Right cardiac atrium (tissue), 5 donors: Measurements from ENCODE around the gene NFE2L1. TPM values are rescaled to one million over a fixed set of nuclear protein-coding genes. Genes with fewer than 3 reads are reported as not detected.

Experiments
- ATAC-seq, 2 donors: fragments of 200-7000 bp; cut with Tn5 transposase; one replicate each; pipeline versions ENCODE4 v1.8.0 to v1.9.1; 2020; ENCODE audit warnings: moderate library complexity in 2 of 2, mild to moderate bottlenecking in 1 of 2
- DNase-seq, 3 donors: peaks; one replicate each; pipeline ENCODE4 v3.0.0-alpha.2; 2020
- H3K27ac ChIP-seq: one replicate; pipeline ENCODE4 v1.5.1; 2013; ENCODE audit warnings: mild to moderate bottlenecking, low read length, control low read depth, moderate library complexity
- H3K27me3 ChIP-seq: one replicate; pipeline ENCODE4 v1.6.1; 2013; ENCODE audit not compliant: control insufficient read depth, insufficient read depth
- H3K4me1 ChIP-seq: one replicate; pipeline ENCODE4 v1.6.1; 2013; ENCODE audit warnings: low read length; ENCODE audit not compliant: control insufficient read depth, insufficient read depth
- H3K4me3 ChIP-seq: one replicate; pipeline ENCODE4 v1.5.1; 2013; ENCODE audit warnings: low read length, control low read depth
- H3K9me3 ChIP-seq: one replicate; pipeline ENCODE4 v1.6.1; 2013; ENCODE audit warnings: low read length; ENCODE audit not compliant: control insufficient read depth
- WGBS: extraction: QIAGEN DNeasy Blood & Tissue Kit; methylation state at CpG from one replicate; pipeline ENCODE4 v1.1.7; 2013; 5-methylcytosine and 5-hydroxymethylcytosine counted together
- intact Hi-C, 4 donors: fragments of 100-400 bp; cut with DNase I; formaldehyde crosslinking; loops; one replicate each; pipeline versions ENCODE4 v1.11.0 to v1.14.0; 2022 to 2023
- polyA plus RNA-seq: library from polyadenylated mRNA; stranded (reverse); fragments of 200-250 nt; gene quantifications from one replicate; pipeline ENCODE4 v1.2.3, GENCODE V29; 2013
- total RNA-seq, 4 donors: library from RNA; stranded (reverse); fragmentation: NEBNext Ultra II Directional; extraction: Animal tissue kit (Norgen Biotek cat#: 25700); gene quantifications; one replicate each; pipeline ENCODE4 v1.2.1, GENCODE V29; 2021
- donor health status: healthy with polysubstance abuse.
- donor health status: DM: no; HTN: yes; CAD: no.
- donor health status: DM: no; HTN: no; CAD: no.
- donor health status: DM: no; HTN: yes; CAD: no; lungs with severe emphysema.
- donor health status: DM: yes; HTN: yes; CAD: no.

Gene NFE2L1
- total and polyA plus RNA-seq, 5 donors: 603 to 811 (median 768) TPM

GRCh38 chr17:48023400-48024148 is 24.6 kb upstream of the NFE2L1 start:
- peak overlapping the region; percentile 13 for H3K4me3 ChIP-seq
- peak overlapping the region; percentile 48 for H3K27ac ChIP-seq
- no peaks in the 10 kb centered on the region for H3K9me3 ChIP-seq
- H3K27me3 ChIP-seq: no peaks in the 10 kb centered on the region
- intact Hi-C loops: loop anchor here in 3 of 4 donors (2.0 to 10.0 kb wide), 3 partner anchors 81 to 591 kb away; partner anchors contain the start of genes CBX1 (in 1 of the 3), HOXB7 (in 1 of the 3), HOXB8 (in 1 of the 3) and SNX11 (in 1 of the 3)
- DNase-seq (peak; percentile 84 to 95 (median 94)), ATAC-seq (peak; percentile 52 to 60)
- under 1% methylated on average over 54 of the region's 54 CpGs for WGBS
- H3K4me1 ChIP-seq: peaks cover 6% of the 10 kb centered on the region

GRCh38 chr17:48024149-48025039 is 23.8 kb upstream of the NFE2L1 start:
- under 1% methylated on average over 54 of the region's 54 CpGs for WGBS
- DNase-seq (peak; percentile 69 to 88 (median 82)), ATAC-seq (peak; percentile 12 to 36)
- no peaks in the 10 kb centered on the region for H3K27me3 ChIP-seq
- peak overlapping the region; percentile 2 for H3K27ac ChIP-seq
- intact Hi-C loops: loop anchor here in 3 of 4 donors (2.0 to 10.0 kb wide), 6 partner anchors 48 to 590 kb away; partner anchors contain the start of genes CBX1 (in 1 of the 3), HOXB7 (in 1 of the 3), HOXB8 (in 1 of the 3) and SNX11 (in 1 of the 3)
- H3K4me1 ChIP-seq: peaks cover 6% of the 10 kb centered on the region
- peak overlapping the region; percentile 13 for H3K4me3 ChIP-seq
- H3K9me3 ChIP-seq: no peaks in the 10 kb centered on the region

GRCh38 chr17:48025040-48025903 is 22.9 kb upstream of the NFE2L1 start:
- peaks cover 6% of the 10 kb centered on the region for H3K4me1 ChIP-seq
- H3K9me3 ChIP-seq: no peaks in the 10 kb centered on the region
- H3K4me3 ChIP-seq: peak overlapping the region; percentile 30
- H3K27ac ChIP-seq: peak overlapping the region; percentile 59
- under 1% methylated on average over 56 of the region's 56 CpGs for WGBS
- intact Hi-C loops: loop anchor here in 3 of 4 donors (2.0 to 10.0 kb wide), 6 partner anchors 47 to 590 kb away; partner anchors contain the start of genes CBX1 (in 1 of the 3), HOXB7 (in 1 of the 3), HOXB8 (in 1 of the 3) and SNX11 (in 1 of the 3)
- peak; percentile 92 for ATAC-seq
- DNase-seq: peak; percentile 98 to 100 (median 99)
- H3K27me3 ChIP-seq: no peaks in the 10 kb centered on the region

GRCh38 chr17:48025904-48026501 is 22.2 kb upstream of the NFE2L1 start:
- Histone ChIP-seq H3K27me3 (no peaks in the 10 kb centered on the region), H3K4me3 (no peak overlapping the region), H3K27ac (no peak overlapping the region), H3K9me3 (no peaks in the 10 kb centered on the region), H3K4me1 (peaks cover 6% of the 10 kb centered on the region)
- intact Hi-C loops: loop anchor here (1.0 to 10.0 kb wide), 8 partner anchors 46 to 589 kb away; partner anchors contain the start of genes CBX1 (in 1 of the 4), HOXB7 (in 1 of the 4), HOXB8 (in 1 of the 4) and SNX11 (in 1 of the 4)
- 27% methylated on average over 8 of the region's 8 CpGs for WGBS
- DNase-seq: peak in 2 of 3 donors; percentile 27 to 58
- ATAC-seq: no peak

GRCh38 chr17:48026502-48027321 is 21.4 kb upstream of the NFE2L1 start:
- peak; percentile 88 to 94 (median 93) for DNase-seq
- no peaks in the 10 kb centered on the region for H3K9me3 ChIP-seq
- no peak overlapping the region for H3K4me3 ChIP-seq
- intact Hi-C loops: loop anchor here (1.0 to 10.0 kb wide), 8 partner anchors 46 to 588 kb away; partner anchors contain the start of genes CBX1 (in 1 of the 4), HOXB7 (in 1 of the 4), HOXB8 (in 1 of the 4) and SNX11 (in 1 of the 4)
- peaks cover 6% of the 10 kb centered on the region for H3K4me1 ChIP-seq
- H3K27ac ChIP-seq: no peak overlapping the region
- 20% methylated on average over 18 of the region's 18 CpGs for WGBS
- H3K27me3 ChIP-seq: no peaks in the 10 kb centered on the region
- peak; percentile 42 to 47 for ATAC-seq

- no peaks in the 10 kb centered on the region for H3K9me3 ChIP-seq
- H3K4me1 ChIP-seq: peaks cover 6% of the 10 kb centered on the region
- ATAC-seq (no peak), DNase-seq (no peak)
- intact Hi-C loops: loop anchor here (2.0 to 10.0 kb wide), 6 partner anchors 45 to 587 kb away; partner anchors contain the start of genes CBX1 (in 1 of the 4), HOXB7 (in 1 of the 4), HOXB8 (in 1 of the 4) and SNX11 (in 1 of the 4)
- no peak overlapping the region for H3K4me3 ChIP-seq
- no peak overlapping the region for H3K27ac ChIP-seq
- H3K27me3 ChIP-seq: no peaks in the 10 kb centered on the region
- WGBS: 75% methylated on average over 12 of the region's 12 CpGs
Observed at GRCh38 chr17:48027322-48027981, 20.7 kb upstream of the NFE2L1 start.

- ATAC-seq (no peak), DNase-seq (no peak)
- no peak overlapping the region for H3K4me3 ChIP-seq
- intact Hi-C loops: loop anchor here in 3 of 4 donors (5.0 to 10.0 kb wide), 5 partner anchors 44 to 586 kb away; partner anchors contain the start of genes CBX1 (in 1 of the 3), HOXB7 (in 1 of the 3), HOXB8 (in 1 of the 3) and SNX11 (in 1 of the 3)
- H3K9me3 ChIP-seq: no peaks in the 10 kb centered on the region
- peaks cover 6% of the 10 kb centered on the region for H3K4me1 ChIP-seq
- H3K27ac ChIP-seq: no peak overlapping the region
- 68% methylated on average over 1 of the region's 1 CpG for WGBS
- no peaks in the 10 kb centered on the region for H3K27me3 ChIP-seq
Observed at GRCh38 chr17:48028736-48029135, 19.4 kb upstream of the NFE2L1 start.

GRCh38 chr17:48030531-48030930 is 17.6 kb upstream of the NFE2L1 start:
- no peak overlapping the region for H3K4me3 ChIP-seq
- peak in 1 of 2 donors; percentile 47 for ATAC-seq
- intact Hi-C loops: no loop called here

More at GRCh38 chr17:48030531-48030930, 17.6 kb upstream of the NFE2L1 start:
- H3K9me3 ChIP-seq: no peaks in the 10 kb centered on the region
- peaks cover 6% of the 10 kb centered on the region for H3K4me1 ChIP-seq
- DNase-seq: peak in 2 of 3 donors; percentile 51 to 78
- H3K27ac ChIP-seq: peak overlapping the region; percentile 2
- H3K27me3 ChIP-seq: no peaks in the 10 kb centered on the region
- 38% methylated on average over 5 of the region's 5 CpGs for WGBS
